Measurements from ENCODE around the gene C4BPA.

DNA sequence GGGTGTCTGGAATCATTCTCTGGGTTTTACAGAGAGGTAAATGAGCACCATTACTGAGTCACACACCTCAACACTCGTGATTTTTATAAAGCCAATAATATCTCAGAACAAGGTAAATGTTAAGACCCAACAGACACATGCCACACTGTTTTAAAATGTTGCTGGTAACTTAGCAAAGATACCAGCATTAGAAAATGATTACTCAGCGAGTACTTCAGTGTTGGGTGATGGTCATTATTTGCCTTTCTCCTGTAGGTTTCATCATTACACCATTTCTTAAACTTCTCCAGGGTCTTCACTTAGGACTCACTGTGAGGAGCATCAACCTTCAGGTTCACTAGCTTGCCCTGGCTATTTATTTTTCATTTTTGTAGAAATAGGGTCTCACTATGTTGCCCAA is 22.2 kb upstream of the C4BPA start:
- no peak for TF ChIP-seq EZH2phosphoT487 (IDR thresholded peaks at IDR 0.05; ENCODE audit: borderline replicate concordance)
- TF ChIP-seq, protein P1, sequence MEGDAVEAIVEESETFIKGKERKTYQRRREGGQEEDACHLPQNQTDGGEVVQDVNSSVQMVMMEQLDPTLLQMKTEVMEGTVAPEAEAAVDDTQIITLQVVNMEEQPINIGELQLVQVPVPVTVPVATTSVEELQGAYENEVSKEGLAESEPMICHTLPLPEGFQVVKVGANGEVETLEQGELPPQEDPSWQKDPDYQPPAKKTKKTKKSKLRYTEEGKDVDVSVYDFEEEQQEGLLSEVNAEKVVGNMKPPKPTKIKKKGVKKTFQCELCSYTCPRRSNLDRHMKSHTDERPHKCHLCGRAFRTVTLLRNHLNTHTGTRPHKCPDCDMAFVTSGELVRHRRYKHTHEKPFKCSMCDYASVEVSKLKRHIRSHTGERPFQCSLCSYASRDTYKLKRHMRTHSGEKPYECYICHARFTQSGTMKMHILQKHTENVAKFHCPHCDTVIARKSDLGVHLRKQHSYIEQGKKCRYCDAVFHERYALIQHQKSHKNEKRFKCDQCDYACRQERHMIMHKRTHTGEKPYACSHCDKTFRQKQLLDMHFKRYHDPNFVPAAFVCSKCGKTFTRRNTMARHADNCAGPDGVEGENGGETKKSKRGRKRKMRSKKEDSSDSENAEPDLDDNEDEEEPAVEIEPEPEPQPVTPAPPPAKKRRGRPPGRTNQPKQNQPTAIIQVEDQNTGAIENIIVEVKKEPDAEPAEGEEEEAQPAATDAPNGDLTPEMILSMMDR (conservative IDR thresholded peaks at IDR 0.05; ENCODE audit: low read length): no peak
